Kidney epithelial cell (primary cell): ENCODE data around the gene CLEC18C. TPM values are rescaled to one million over a fixed set of nuclear protein-coding genes. Genes with fewer than 3 reads are reported as not detected.

Experiments used
- total RNA-seq: library from RNA; depleted of rRNA; stranded (reverse); fragments of >200 nt; gene quantifications from 2 replicates; pipeline ENCODE4 v1.2.3, GENCODE V29; 2015

The CLEC18C gene
- total RNA-seq, 1 donor from 2014 or later = 28.9 TPM

Other genes with a start within 250 kb of the CLEC18C start
- 11.6 and 18.9 TPM in 2 replicates for gene CLEC18A, start 222.5 kb upstream of the CLEC18C start, total RNA-seq
- 26.3 and 29.8 TPM in 2 replicates for gene PDPR, start 59.5 kb upstream of the CLEC18C start, total RNA-seq
- gene EXOSC6, start 78.2 kb downstream of the CLEC18C start, total RNA-seq = 42.7 and 44.1 TPM in 2 replicates
- 185 and 197 TPM in 2 replicates for gene AARS1, start 115.7 kb downstream of the CLEC18C start, total RNA-seq
- gene DDX19B, start 125.4 kb downstream of the CLEC18C start, total RNA-seq = 41.8 and 49.0 TPM in 2 replicates
- gene DDX19A, start 173.1 kb downstream of the CLEC18C start, total RNA-seq = 41.1 and 41.3 TPM in 2 replicates